B cell (primary cell): ENCODE data around the gene DNASE1. TPM values are rescaled to one million over a fixed set of nuclear protein-coding genes. Genes with fewer than 3 reads are reported as not detected.

Experiments used
- ATAC-seq: fragments of 200-7000 bp; cut with Tn5 transposase; one replicate; pipeline ENCODE4 v1.10.0; 2021; ENCODE audit warnings: low read depth, mild to moderate bottlenecking, moderate number of reproducible peaks, moderate library complexity
- CTCF ChIA-PET: fragments of 350-600 bp; sonication (Branson Sonifier 250); formaldehyde crosslinking; loops from one replicate; lab custom pipeline; 2021; ENCODE audit warnings: antibody characterized with exemption, inconsistent platforms; lab: Charles Lee
- POLR2A ChIA-PET: fragments of 350-600 bp; sonication (Branson Sonifier 250); formaldehyde crosslinking; loops from one replicate; lab custom pipeline; 2021; ENCODE audit warnings: antibody characterized with exemption; lab: Charles Lee
- DNase-seq: peaks from one replicate; pipeline ENCODE4 v3.0.0; 2013
- H2AFZ ChIP-seq: 2 replicates; pipeline ENCODE4 v1.6.1; 2012; ENCODE audit warnings: mild to moderate bottlenecking, low read depth, low read length; ENCODE audit not compliant: insufficient read depth, poor library complexity, severe bottlenecking
- H3K27ac ChIP-seq, 2 donors: 1 replicate in 1 of 2; 2 replicates in 1 of 2; pipeline ENCODE4 v1.5.1; 2012 to 2013; ENCODE audit warnings: low read length in 2 of 2, mild to moderate bottlenecking in 2 of 2, moderate library complexity in 1 of 2
- H3K27me3 ChIP-seq, 4 experiments: fragments of 200-600 bp in 1 of 4; sonication (generic) in 1 of 4; replicated peaks in 1 of 4; 1 replicate in 2 of 4; 2 replicates in 2 of 4; pipeline versions ENCODE4 v1.6.1 to v1.7.0; 2013 to 2016; ENCODE audit warnings: low read length in 3 of 4, mild to moderate bottlenecking in 2 of 4, mixed read lengths in 1 of 4, moderate library complexity in 1 of 4; ENCODE audit not compliant: insufficient read depth in 4 of 4, control insufficient read depth in 3 of 4; ENCODE audit errors: control extremely low read depth in 1 of 4
- H3K36me3 ChIP-seq, 2 experiments: replicated peaks in 1 of 2; 1 replicate in 1 of 2; 2 replicates in 1 of 2; pipeline versions ENCODE4 v1.6.1 to v1.7.1; 2013; ENCODE audit warnings: low read length in 1 of 2; ENCODE audit not compliant: insufficient read depth in 2 of 2, control insufficient read depth in 1 of 2; ENCODE audit errors: control extremely low read depth in 1 of 2, extremely low read depth in 1 of 2
- H3K4me1 ChIP-seq, 2 donors: fragments of 200-600 bp in 1 of 2; sonication (generic) in 1 of 2; 1 replicate in 1 of 2; 2 replicates in 1 of 2; pipeline versions ENCODE4 v1.5.1 to v1.6.1; 2013 to 2017; ENCODE audit warnings: low read length in 2 of 2; ENCODE audit not compliant: control insufficient read depth in 2 of 2, insufficient read depth in 2 of 2
- H3K4me2 ChIP-seq: replicated peaks from 2 replicates; pipeline ENCODE3; 2012; ENCODE audit warnings: mild to moderate bottlenecking, low read depth, low read length; ENCODE audit not compliant: poor library complexity, severe bottlenecking
- H3K4me3 ChIP-seq, 5 experiments: fragments of 200-600 bp in 1 of 5; sonication (generic) in 1 of 5; 1 replicate in 3 of 5; 2 replicates in 2 of 5; pipeline versions ENCODE4 v1.5.1 to v1.7.0; 2011 to 2016; ENCODE audit warnings: low read length in 4 of 5, mild to moderate bottlenecking in 4 of 5, low read depth in 2 of 5, control low read depth in 1 of 5, moderate library complexity in 1 of 5; ENCODE audit not compliant: insufficient read depth in 1 of 5; ENCODE audit errors: control extremely low read depth in 1 of 5, extremely low read depth in 1 of 5
- H3K79me2 ChIP-seq: fragments of 200-600 bp; sonication (generic); one replicate; pipeline ENCODE4 v1.6.0; 2016; ENCODE audit warnings: low read length; ENCODE audit not compliant: control insufficient read depth, insufficient read depth
- H3K9ac ChIP-seq: fragments of 200-600 bp; sonication (generic); 2 replicates; pipeline ENCODE4 v1.6.1; 2017; ENCODE audit warnings: mild to moderate bottlenecking, low read length, moderate library complexity
- H3K9me3 ChIP-seq, 3 donors: one replicate each; pipeline versions ENCODE4 v1.6.1 to v1.7.1; 2013; ENCODE audit warnings: low read length in 2 of 3; ENCODE audit not compliant: control insufficient read depth in 2 of 3, insufficient read depth in 1 of 3; ENCODE audit errors: control extremely low read depth in 1 of 3
- H4K20me1 ChIP-seq: 2 replicates; pipeline ENCODE4 v1.6.0; 2012; ENCODE audit warnings: mild to moderate bottlenecking, low read length; ENCODE audit not compliant: insufficient read depth, control insufficient read depth, poor library complexity, severe bottlenecking
- H3K27ac Mint-ChIP-seq: one replicate; pipeline ENCODE4 v1.8.0; 2021; ENCODE audit warnings: mixed read lengths
- H3K27me3 Mint-ChIP-seq: one replicate; pipeline ENCODE4 v1.8.0; 2021; ENCODE audit warnings: mixed read lengths
- H3K4me1 Mint-ChIP-seq: one replicate; pipeline ENCODE4 v1.8.0; 2021; ENCODE audit warnings: mixed read lengths
- H3K4me3 Mint-ChIP-seq: one replicate; pipeline ENCODE4 v1.8.0; 2021; ENCODE audit warnings: mixed read lengths
- H3K9me3 Mint-ChIP-seq: one replicate; pipeline ENCODE4 v1.8.0; 2022; ENCODE audit warnings: mixed read lengths; ENCODE audit not compliant: insufficient read depth
- EZH2 ChIP-seq: IDR thresholded peaks from 2 replicates; pipeline ENCODE4 v1.6.1; 2012; ENCODE audit warnings: borderline replicate concordance, low read depth, mild to moderate bottlenecking, moderate library complexity, low read length; ENCODE audit not compliant: insufficient read depth, poor library complexity, severe bottlenecking
- WGBS: methylation state at CpG from one replicate; pipeline ENCODE4 v1.1.5; 2013; ENCODE audit warnings: missing lambda C conversion rate; ENCODE audit not compliant: insufficient coverage; 5-methylcytosine and 5-hydroxymethylcytosine counted together
- intact Hi-C: fragments of 100-400 bp; cut with micrococcal nuclease; formaldehyde crosslinking; loops from one replicate; pipeline ENCODE4 v1.10.0; 2022
- polyA plus RNA-seq: library from polyadenylated mRNA; depleted of rRNA; stranded (reverse); fragments of >200 nt; gene quantifications from 2 replicates; pipeline ENCODE4 v1.2.3, GENCODE V29; 2012
- total RNA-seq, 2 donors: library from RNA; stranded (reverse); fragments of 120-200 nt in 1 of 2; gene quantifications; 1 replicate in 1 of 2; 2 replicates in 1 of 2; pipeline versions ENCODE4 v1.2.3 to v1.2.4, GENCODE V29; 2013 to 2022
- TF ChIP-seq, protein P1 (sequence below): fragments of 200-600 bp; IDR thresholded peaks from one replicate; pipeline ENCODE4 v1.8.0; 2022; ENCODE audit warnings: antibody characterized with exemption, mild to moderate bottlenecking

DNASE1 gene
- total and polyA plus RNA-seq, 2 donors (not counting 1 experiment from before 2014, with no cell fraction given) = 53.3 to 53.7 TPM

DNA sequence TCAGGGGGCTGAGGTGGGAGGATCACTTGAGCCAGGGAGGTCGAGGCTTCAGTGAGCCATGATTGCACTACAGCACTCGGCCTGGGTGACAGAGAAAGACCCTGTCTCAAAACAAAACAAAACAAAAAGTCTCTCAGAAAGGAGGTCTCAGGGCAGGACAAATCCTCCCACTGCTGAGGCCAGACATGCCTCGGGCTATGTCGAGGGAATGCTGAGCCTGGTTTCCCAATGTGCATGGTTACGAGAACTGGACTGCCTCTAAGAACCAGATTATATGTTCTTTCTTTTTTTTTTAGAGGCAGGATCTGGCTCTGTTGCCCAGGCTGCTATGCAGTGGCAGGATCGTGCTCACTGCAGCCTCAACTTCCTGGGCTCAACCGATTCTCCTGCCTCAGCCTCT lies 35.2 kb downstream of the DNASE1 start:
- CTCF ChIA-PET = interaction anchor here (1.6 to 3.2 kb wide), 3 partner anchors 10 to 189 kb away, joined by 3 to 14 read pairs (median 9); no protein-coding TSS in a partner anchor
- intact Hi-C loops = loop anchor here (1.0 to 2.0 kb wide), 3 partner anchors 27 to 639 kb away; partner anchors contain the start of genes CREBBP and TRAP1
- Histone ChIP-seq H3K9ac (no peak overlapping the region), H3K27ac (no peak overlapping the region), H3K79me2 (peaks cover 25% of the 10 kb centered on the region), H3K27me3 (no peaks in the 10 kb centered on the region), H3K9me3 (no peaks in the 10 kb centered on the region), H2AFZ (no peak overlapping the region), H3K4me1 (peaks cover 3 to 9% of the 10 kb centered on the region in 2 donors), H3K4me2 (no peak overlapping the region), H3K4me3 (no peak overlapping the region), H3K36me3 (peaks cover 0 to 29% of the 10 kb centered on the region in 2 experiments), H4K20me1 (no peaks in the 10 kb centered on the region)
- ATAC-seq = no peak
- Mint-ChIP-seq H3K27me3 (no peaks in the 10 kb centered on the region), H3K9me3 (no peaks in the 10 kb centered on the region), H3K27ac (no peak overlapping the region), H3K4me1 (peaks cover 6% of the 10 kb centered on the region), H3K4me3 (no peak overlapping the region)
- 92% methylated on average over 7 of the region's 7 CpGs for WGBS
- TF ChIP-seq, protein P1, sequence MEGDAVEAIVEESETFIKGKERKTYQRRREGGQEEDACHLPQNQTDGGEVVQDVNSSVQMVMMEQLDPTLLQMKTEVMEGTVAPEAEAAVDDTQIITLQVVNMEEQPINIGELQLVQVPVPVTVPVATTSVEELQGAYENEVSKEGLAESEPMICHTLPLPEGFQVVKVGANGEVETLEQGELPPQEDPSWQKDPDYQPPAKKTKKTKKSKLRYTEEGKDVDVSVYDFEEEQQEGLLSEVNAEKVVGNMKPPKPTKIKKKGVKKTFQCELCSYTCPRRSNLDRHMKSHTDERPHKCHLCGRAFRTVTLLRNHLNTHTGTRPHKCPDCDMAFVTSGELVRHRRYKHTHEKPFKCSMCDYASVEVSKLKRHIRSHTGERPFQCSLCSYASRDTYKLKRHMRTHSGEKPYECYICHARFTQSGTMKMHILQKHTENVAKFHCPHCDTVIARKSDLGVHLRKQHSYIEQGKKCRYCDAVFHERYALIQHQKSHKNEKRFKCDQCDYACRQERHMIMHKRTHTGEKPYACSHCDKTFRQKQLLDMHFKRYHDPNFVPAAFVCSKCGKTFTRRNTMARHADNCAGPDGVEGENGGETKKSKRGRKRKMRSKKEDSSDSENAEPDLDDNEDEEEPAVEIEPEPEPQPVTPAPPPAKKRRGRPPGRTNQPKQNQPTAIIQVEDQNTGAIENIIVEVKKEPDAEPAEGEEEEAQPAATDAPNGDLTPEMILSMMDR = no peak
- TF ChIP-seq EZH2 = no peak
- POLR2A ChIA-PET = interaction anchor here (0.6 kb wide), 1 partner anchor 189 kb away, joined by 4 read pairs; no protein-coding TSS in a partner anchor
- DNase-seq = no peak

- no peak overlapping the region for H3K27ac ChIP-seq
- no peak overlapping the region for H3K9ac ChIP-seq
- H3K4me2 ChIP-seq = peak overlapping the region; percentile 52
- no peaks in the 10 kb centered on the region for H4K20me1 ChIP-seq
- H3K9me3 ChIP-seq = no peaks in the 10 kb centered on the region
- Mint-ChIP-seq H3K27me3 (no peaks in the 10 kb centered on the region), H3K4me3 (no peak overlapping the region), H3K27ac (peak overlapping the region; percentile 50), H3K4me1 (peaks cover 7% of the 10 kb centered on the region), H3K9me3 (no peaks in the 10 kb centered on the region)
- ChIA-PET CTCF (interaction anchor here (0.9 to 3.2 kb wide), 5 partner anchors 9 to 563 kb away, joined by 3 to 14 read pairs (median 5); no protein-coding TSS in a partner anchor), POLR2A (no interaction called here)
- H3K36me3 ChIP-seq = peaks cover 0 to 22% of the 10 kb centered on the region in 2 experiments
- DNase-seq = peak; percentile 86
- peak overlapping the region; percentile 69 for H2AFZ ChIP-seq
- H3K79me2 ChIP-seq = peaks cover 32% of the 10 kb centered on the region
- no peak overlapping the region for H3K4me3 ChIP-seq
- TF ChIP-seq EZH2 = no peak
- TF ChIP-seq, protein P1 = peak; percentile 96
- intact Hi-C loops = loop anchor here (1.0 to 2.0 kb wide), 3 partner anchors 26 to 638 kb away; partner anchors contain the start of genes CREBBP and TRAP1
- H3K27me3 ChIP-seq = no peaks in the 10 kb centered on the region
- 47% methylated on average over 18 of the region's 18 CpGs for WGBS
- ATAC-seq = peak; percentile 98
- peaks cover 3 to 9% of the 10 kb centered on the region in 2 donors for H3K4me1 ChIP-seq
These were observed 36.0 kb downstream of the DNASE1 start for GRCh38 chr16:3690470-3690928.
